GM19324 (cell line): ENCODE measurements around the gene VEPH1.

ENCODE experiments used
- ATAC-seq: cut with Tn5 transposase; IDR thresholded peaks from one replicate; pipeline ENCODE4 v1.9.1; 2021; ENCODE audit warnings: mild to moderate bottlenecking, moderate library complexity; ENCODE audit not compliant: unreplicated experiment, low FRiP score

VEPH1 gene

GRCh38 chr3:157479464-157480243, 23.6 kb downstream of the VEPH1 start:
- no peak for ATAC-seq

GRCh38 chr3:157477441-157477840, 25.8 kb downstream of the VEPH1 start:
- ATAC-seq, result no peak

- no peak for ATAC-seq
Observed at GRCh38 chr3:157475921-157476414, 27.2 kb downstream of the VEPH1 start.

- no peak for ATAC-seq
Observed at GRCh38 chr3:157472648-157473047, 30.6 kb downstream of the VEPH1 start.

GRCh38 chr3:157471064-157471463, 32.2 kb downstream of the VEPH1 start:
- ATAC-seq, result no peak

GRCh38 chr3:157469561-157470294, 33.5 kb downstream of the VEPH1 start:
- ATAC-seq, result no peak

GRCh38 chr3:157467200-157467599, 36.0 kb downstream of the VEPH1 start:
- ATAC-seq, result no peak

- no peak for ATAC-seq
Observed at GRCh38 chr3:157465741-157466140, 37.5 kb downstream of the VEPH1 start.

- ATAC-seq, result no peak
Observed at GRCh38 chr3:157464321-157464720, 38.9 kb downstream of the VEPH1 start.

GRCh38 chr3:157463816-157464215, 39.4 kb downstream of the VEPH1 start:
- no peak for ATAC-seq

GRCh38 chr3:157460253-157460652, 43.0 kb downstream of the VEPH1 start:
- ATAC-seq, result no peak

- ATAC-seq, result no peak
Observed at GRCh38 chr3:157459706-157460105, 43.5 kb downstream of the VEPH1 start.

GRCh38 chr3:157453824-157454223, 49.4 kb downstream of the VEPH1 start:
- ATAC-seq, result no peak

GRCh38 chr3:157452097-157452496, 51.1 kb downstream of the VEPH1 start:
- no peak for ATAC-seq

GRCh38 chr3:157447026-157447694, 56.1 kb downstream of the VEPH1 start:
- ATAC-seq, result no peak

- no peak for ATAC-seq
Observed at GRCh38 chr3:157445857-157446256, 57.4 kb downstream of the VEPH1 start.

GRCh38 chr3:157444797-157445184, 58.4 kb downstream of the VEPH1 start:
- no peak for ATAC-seq

- no peak for ATAC-seq
Observed at GRCh38 chr3:157443905-157444796, 59.1 kb downstream of the VEPH1 start.

- ATAC-seq, result no peak
Observed at GRCh38 chr3:157442729-157443128, 60.5 kb downstream of the VEPH1 start.

- no peak for ATAC-seq
Observed at GRCh38 chr3:157441102-157441624, 62.1 kb downstream of the VEPH1 start.
